Body of pancreas (tissue), 4 donors: ENCODE measurements around the gene TMEM59. TPM values are rescaled to one million over a fixed set of nuclear protein-coding genes. Genes with fewer than 3 reads are reported as not detected.

ENCODE experiments used
- ATAC-seq: fragments of 150-250 bp; one replicate; pipeline ENCODE4 v1.9.1; 2016
- DNase-seq, 4 donors: peaks; one replicate each; pipeline ENCODE4 v3.0.0-alpha.2; 2019
- H3K27ac ChIP-seq, 4 donors: fragments of 200-600 bp; sonication (generic); 1 replicate in 3 of 4; 2 replicates in 1 of 4; pipeline versions ENCODE4 v1.5.1 to v1.6.1; 2016 to 2019; ENCODE audit warnings: mild to moderate bottlenecking in 1 of 4, mixed read lengths in 1 of 4, moderate library complexity in 1 of 4
- H3K27me3 ChIP-seq, 2 donors: fragments of 200-600 bp; sonication (generic); one replicate each; pipeline ENCODE4 v1.6.0; 2016; ENCODE audit warnings: mild to moderate bottlenecking in 1 of 2
- H3K36me3 ChIP-seq, 2 donors: fragments of 200-600 bp; sonication (generic); replicated peaks in 1 of 2; 2 replicates each; pipeline ENCODE4 v1.5.1; 2016; ENCODE audit warnings: low read depth in 2 of 2; ENCODE audit not compliant: insufficient read depth in 1 of 2
- H3K4me1 ChIP-seq: fragments of 200-600 bp; sonication (generic); one replicate; pipeline ENCODE4 v1.6.0; 2016
- H3K4me3 ChIP-seq, 2 donors: fragments of 200-600 bp; sonication (generic); 1 replicate in 1 of 2; 2 replicates in 1 of 2; pipeline ENCODE4 v1.5.1; 2016 to 2019
- H3K9me3 ChIP-seq, 3 donors: fragments of 200-600 bp; sonication (generic); 1 replicate in 2 of 3; 2 replicates in 1 of 3; pipeline ENCODE4 v1.5.1; 2016
- POLR2A ChIP-seq, 3 donors: fragments of 450-650 bp; IDR thresholded peaks; one replicate each; pipeline ENCODE4 v1.6.1; 2016; ENCODE audit warnings: antibody characterized with exemption in 3 of 3, mild to moderate bottlenecking in 2 of 3
- WGBS, 2 donors: methylation state at CpG; one replicate each; pipeline ENCODE4 v1.1.5; 2017; 5-methylcytosine and 5-hydroxymethylcytosine counted together
- intact Hi-C: fragments of 100-400 bp; cut with DNase I; formaldehyde crosslinking; loops from one replicate; pipeline ENCODE4 v1.15.1; 2023
- total RNA-seq, 2 donors: library from RNA; depleted of rRNA; stranded (reverse); fragments of >200 nt; gene quantifications; one replicate each; pipeline ENCODE4 v1.1.0, GENCODE V29; 2016
- TF ChIP-seq, protein P1 (sequence below), 7 experiments: fragments of 450-650 bp in 4 of 7; fragments of 200-600 bp in 3 of 7; sonication (generic) in 3 of 7; IDR thresholded peaks; one replicate each; pipeline ENCODE4 v1.5.1; 2016 to 2019; ENCODE audit warnings: antibody characterized with exemption in 7 of 7

TMEM59 gene
- total RNA-seq, 2 donors from 2014 or later, result 89.5 to 131 TPM

DNA sequence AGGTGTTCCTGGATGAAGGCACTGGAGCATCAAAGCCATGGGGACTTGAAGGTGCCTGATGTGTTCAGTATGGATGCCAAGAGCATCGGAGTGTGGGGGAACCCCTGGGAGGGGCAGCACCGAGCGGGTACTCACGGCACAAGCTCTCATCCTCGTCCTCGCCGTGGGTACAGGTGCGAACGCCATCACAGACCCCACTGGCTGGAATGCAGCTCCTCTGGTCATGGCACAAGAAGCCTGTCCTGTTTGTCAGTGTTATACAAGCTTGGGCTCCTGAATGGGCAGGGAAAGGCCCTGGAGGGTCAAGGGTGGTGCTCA is 41.0 kb downstream of the TMEM59 start:
- no peaks in the 10 kb centered on the region for H3K27me3 ChIP-seq
- 64 to 68% methylated on average over 7 to 9 of the region's 9 CpGs for WGBS, 2 donors
- no peaks in the 10 kb centered on the region for H3K36me3 ChIP-seq
- DNase-seq (no peak), ATAC-seq (no peak)
- no peak overlapping the region for H3K4me3 ChIP-seq
- peaks cover 10% of the 10 kb centered on the region for H3K4me1 ChIP-seq
- no peaks in the 10 kb centered on the region for H3K9me3 ChIP-seq
- TF ChIP-seq POLR2A (IDR thresholded peaks at IDR 0.05), result no peak
- TF ChIP-seq, protein P1, sequence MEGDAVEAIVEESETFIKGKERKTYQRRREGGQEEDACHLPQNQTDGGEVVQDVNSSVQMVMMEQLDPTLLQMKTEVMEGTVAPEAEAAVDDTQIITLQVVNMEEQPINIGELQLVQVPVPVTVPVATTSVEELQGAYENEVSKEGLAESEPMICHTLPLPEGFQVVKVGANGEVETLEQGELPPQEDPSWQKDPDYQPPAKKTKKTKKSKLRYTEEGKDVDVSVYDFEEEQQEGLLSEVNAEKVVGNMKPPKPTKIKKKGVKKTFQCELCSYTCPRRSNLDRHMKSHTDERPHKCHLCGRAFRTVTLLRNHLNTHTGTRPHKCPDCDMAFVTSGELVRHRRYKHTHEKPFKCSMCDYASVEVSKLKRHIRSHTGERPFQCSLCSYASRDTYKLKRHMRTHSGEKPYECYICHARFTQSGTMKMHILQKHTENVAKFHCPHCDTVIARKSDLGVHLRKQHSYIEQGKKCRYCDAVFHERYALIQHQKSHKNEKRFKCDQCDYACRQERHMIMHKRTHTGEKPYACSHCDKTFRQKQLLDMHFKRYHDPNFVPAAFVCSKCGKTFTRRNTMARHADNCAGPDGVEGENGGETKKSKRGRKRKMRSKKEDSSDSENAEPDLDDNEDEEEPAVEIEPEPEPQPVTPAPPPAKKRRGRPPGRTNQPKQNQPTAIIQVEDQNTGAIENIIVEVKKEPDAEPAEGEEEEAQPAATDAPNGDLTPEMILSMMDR (IDR thresholded peaks at IDR 0.05), result no peak
- H3K27ac ChIP-seq, result no peak overlapping the region
- intact Hi-C loops, result no loop called here

DNA sequence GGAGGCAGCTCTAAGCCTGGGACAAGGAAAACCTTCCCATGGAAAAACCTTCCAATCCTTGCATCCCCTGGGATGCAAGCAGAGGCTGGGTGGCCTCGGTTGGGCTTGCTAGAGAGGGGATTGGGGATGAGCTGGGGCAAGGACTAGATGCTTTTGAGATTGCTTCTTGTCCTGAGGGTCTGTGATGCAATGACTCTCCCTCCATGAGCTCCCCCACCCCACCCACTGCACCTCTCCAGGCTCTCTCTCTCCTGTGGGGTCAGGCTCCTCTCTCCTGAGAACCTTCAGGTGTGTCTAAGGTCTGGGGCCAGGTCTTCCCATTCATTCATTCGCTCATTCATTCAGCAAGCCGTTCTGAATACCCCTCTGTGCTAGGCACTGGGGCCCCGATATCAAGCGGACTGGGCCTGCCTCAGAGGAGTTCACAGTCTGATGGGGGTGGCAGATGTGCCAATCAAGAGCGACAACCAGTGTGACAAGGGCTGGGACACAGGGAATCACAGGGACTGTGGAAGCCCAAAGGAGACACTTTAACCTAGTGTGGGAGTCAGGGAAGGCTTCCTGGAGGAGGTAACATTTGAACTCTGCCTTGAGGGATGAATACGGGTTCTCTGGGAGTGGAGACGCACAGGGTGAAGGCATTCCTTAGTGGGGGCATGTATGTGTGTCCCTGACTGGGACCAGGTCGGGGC is 41.5 kb downstream of the TMEM59 start:
- ATAC-seq (no peak), DNase-seq (no peak)
- H3K27me3 ChIP-seq, result no peaks in the 10 kb centered on the region
- intact Hi-C loops, result no loop called here
- TF ChIP-seq, protein P1 (IDR thresholded peaks at IDR 0.05), result no peak
- TF ChIP-seq POLR2A (IDR thresholded peaks at IDR 0.05), result no peak
- WGBS, 2 donors, result 65 to 73% methylated on average over 9 of the region's 9 CpGs
- H3K4me1 ChIP-seq, result peaks cover 8% of the 10 kb centered on the region
- H3K27ac ChIP-seq, result no peak overlapping the region
- H3K36me3 ChIP-seq, result no peaks in the 10 kb centered on the region
- no peak overlapping the region for H3K4me3 ChIP-seq
- H3K9me3 ChIP-seq, result no peaks in the 10 kb centered on the region

DNA sequence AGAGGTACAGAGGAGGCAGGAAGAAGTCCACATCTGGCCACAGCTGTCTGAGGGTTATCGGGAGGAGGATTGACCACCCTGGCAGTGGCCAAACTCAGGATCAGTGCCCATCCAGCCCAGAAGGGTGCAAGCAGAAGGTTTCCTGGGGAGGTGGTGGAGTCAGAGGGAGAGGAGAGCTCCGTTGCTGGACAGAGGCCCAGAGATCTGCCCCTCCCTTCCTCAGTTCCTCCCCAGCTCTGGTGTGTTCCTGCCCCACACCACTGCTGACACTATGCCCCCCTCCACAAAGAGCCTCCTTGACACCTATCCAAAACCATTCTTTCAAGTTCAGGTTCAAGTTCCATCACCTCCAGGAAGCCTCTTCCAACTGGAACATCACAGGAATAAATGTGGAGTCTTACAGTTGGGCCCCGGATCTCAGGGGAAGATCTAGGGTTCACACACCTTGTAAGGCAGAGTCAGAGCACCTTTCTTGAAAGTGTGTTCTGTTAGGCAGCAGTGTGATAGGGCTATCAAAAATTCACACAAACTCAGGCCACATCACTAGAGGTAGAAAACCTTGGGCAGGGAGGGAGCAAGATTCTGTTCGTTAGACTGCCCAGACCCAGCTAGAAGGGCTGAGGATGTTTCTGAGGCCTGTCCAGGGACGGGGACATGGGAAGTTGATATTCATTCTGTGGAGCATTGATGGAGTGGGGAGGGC is 42.4 kb downstream of the TMEM59 start:
- WGBS, 2 donors, result 55 to 68% methylated on average over 3 to 5 of the region's 5 CpGs
- TF ChIP-seq, protein P1 (IDR thresholded peaks at IDR 0.05), result no peak
- no peak for TF ChIP-seq POLR2A (IDR thresholded peaks at IDR 0.05)
- Histone ChIP-seq H3K9me3 (no peaks in the 10 kb centered on the region), H3K4me3 (no peak overlapping the region), H3K27ac (no peak overlapping the region), H3K4me1 (no peaks in the 10 kb centered on the region), H3K36me3 (no peaks in the 10 kb centered on the region), H3K27me3 (no peaks in the 10 kb centered on the region)
- intact Hi-C loops, result no loop called here
- ATAC-seq, result no peak
- DNase-seq, result no peak

DNA sequence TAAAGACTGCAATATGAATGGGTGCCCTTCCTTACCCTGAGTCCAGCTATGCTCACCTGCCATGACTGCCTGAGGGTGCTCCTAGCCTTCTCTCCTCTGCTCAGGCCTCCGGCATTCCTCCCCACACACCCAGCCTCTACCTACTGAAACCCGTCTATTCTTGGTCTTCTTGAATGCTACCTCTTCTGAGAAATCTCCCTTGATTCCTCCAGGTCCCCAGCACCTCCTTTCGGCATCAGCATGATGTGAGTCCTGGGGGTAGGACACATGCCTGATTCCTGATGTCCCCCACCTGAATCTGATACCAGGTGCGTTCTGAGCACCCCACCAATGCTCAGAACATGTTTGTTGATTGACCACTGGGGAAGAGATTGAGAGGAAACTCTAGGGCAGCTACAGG is 43.6 kb downstream of the TMEM59 start:
- intact Hi-C loops, result no loop called here
- no peak for TF ChIP-seq POLR2A (IDR thresholded peaks at IDR 0.05)
- TF ChIP-seq, protein P1 (IDR thresholded peaks at IDR 0.05), result no peak
- no peaks in the 10 kb centered on the region for H3K4me1 ChIP-seq
- no peaks in the 10 kb centered on the region for H3K27me3 ChIP-seq
- 61 to 76% methylated on average over 4 of the region's 4 CpGs for WGBS, 2 donors
- no peaks in the 10 kb centered on the region for H3K9me3 ChIP-seq
- no peak for ATAC-seq
- no peak overlapping the region for H3K4me3 ChIP-seq
- H3K27ac ChIP-seq, result no peak overlapping the region
- DNase-seq, result no peak
- no peaks in the 10 kb centered on the region for H3K36me3 ChIP-seq

DNA sequence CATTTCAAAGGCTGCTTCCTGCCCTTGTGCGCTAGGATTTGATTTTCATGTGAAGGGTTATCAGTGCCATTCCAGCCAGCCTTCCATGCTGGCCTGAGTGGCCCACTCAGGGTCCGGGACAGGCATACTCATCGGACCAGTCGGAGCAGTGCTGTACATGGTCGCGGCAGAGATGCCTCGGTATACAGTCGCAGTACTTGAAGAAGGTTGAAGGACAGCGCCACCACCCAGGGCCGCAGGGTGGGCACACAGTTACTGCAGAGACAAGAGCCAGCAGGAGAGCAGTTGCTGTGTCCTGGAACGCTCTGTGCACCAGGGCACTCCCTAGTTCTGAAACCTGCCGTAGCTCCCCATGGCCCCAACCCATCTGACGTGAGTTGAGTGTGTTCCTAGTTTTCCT is 44.1 kb downstream of the TMEM59 start:
- H3K27me3 ChIP-seq, result no peaks in the 10 kb centered on the region
- H3K4me3 ChIP-seq, result no peak overlapping the region
- no peak overlapping the region for H3K27ac ChIP-seq
- no peak for TF ChIP-seq POLR2A (IDR thresholded peaks at IDR 0.05)
- TF ChIP-seq, protein P1 (IDR thresholded peaks at IDR 0.05), result no peak
- H3K9me3 ChIP-seq, result no peaks in the 10 kb centered on the region
- intact Hi-C loops, result no loop called here
- H3K4me1 ChIP-seq, result no peaks in the 10 kb centered on the region
- no peaks in the 10 kb centered on the region for H3K36me3 ChIP-seq
- ATAC-seq (no peak), DNase-seq (no peak)
- WGBS, 2 donors, result 64 to 76% methylated on average over 9 to 13 of the region's 13 CpGs
